Measurements from ENCODE around the gene KCNJ6.

The KCNJ6 gene

GRCh38 chr21:37907076-37907475 lies 9.2 kb downstream of the KCNJ6 start:
- H3K4me3 ChIP-seq (ENCODE audit: low read length): no peak overlapping the region
- DNase-seq (ENCODE audit: low read depth): peak; percentile 12
- TF ChIP-seq CTCF (IDR thresholded peaks at IDR 0.05; ENCODE audit: insufficient read depth, low read depth, low read length, missing control alignments): no peak

- H3K4me3 ChIP-seq (ENCODE audit: low read length): no peak overlapping the region
- TF ChIP-seq CTCF (IDR thresholded peaks at IDR 0.05; ENCODE audit: insufficient read depth, low read depth, low read length, missing control alignments): no peak
- DNase-seq (ENCODE audit: low read depth): no peak
These were observed 11.0 kb downstream of the KCNJ6 start for GRCh38 chr21:37905291-37905690.

- no peak overlapping the region for H3K4me3 ChIP-seq (ENCODE audit: low read length)
- no peak for DNase-seq (ENCODE audit: low read depth)
- no peak for TF ChIP-seq CTCF (IDR thresholded peaks at IDR 0.05; ENCODE audit: insufficient read depth, low read depth, low read length, missing control alignments)
These were observed 11.4 kb downstream of the KCNJ6 start for GRCh38 chr21:37904856-37905255.

- no peak overlapping the region for H3K4me3 ChIP-seq (ENCODE audit: low read length)
- no peak for DNase-seq (ENCODE audit: low read depth)
- TF ChIP-seq CTCF (IDR thresholded peaks at IDR 0.05; ENCODE audit: insufficient read depth, low read depth, low read length, missing control alignments): no peak
These were observed 12.9 kb downstream of the KCNJ6 start for GRCh38 chr21:37903396-37903795.

GRCh38 chr21:37899146-37899545 lies 17.1 kb downstream of the KCNJ6 start:
- no peak for DNase-seq (ENCODE audit: low read depth)
- H3K4me3 ChIP-seq (ENCODE audit: low read length): no peak overlapping the region
- TF ChIP-seq CTCF (IDR thresholded peaks at IDR 0.05; ENCODE audit: insufficient read depth, low read depth, low read length, missing control alignments): no peak

DNA sequence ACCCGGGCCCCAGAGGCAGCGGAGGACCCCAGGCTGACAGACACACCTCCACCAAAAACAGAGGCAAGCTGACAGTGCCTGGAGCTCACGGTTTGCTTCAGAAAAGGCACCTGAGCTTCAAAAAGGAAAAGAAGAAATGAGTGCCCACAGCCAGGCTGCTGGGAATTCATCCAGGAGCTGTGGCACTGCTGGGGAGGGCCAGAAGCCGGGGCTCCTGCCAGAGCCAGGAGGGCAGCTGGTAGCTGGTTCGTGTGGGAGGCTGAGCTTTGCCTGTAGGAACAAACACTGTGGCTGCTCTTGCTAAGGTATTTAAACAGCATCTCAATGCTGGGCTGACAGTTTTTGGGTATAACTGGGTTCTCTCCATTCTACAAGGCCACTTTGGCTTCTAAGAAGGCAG lies 19.5 kb downstream of the KCNJ6 start:
- TF ChIP-seq CTCF (IDR thresholded peaks at IDR 0.05; ENCODE audit: insufficient read depth, low read depth, low read length, missing control alignments): no peak
- DNase-seq (ENCODE audit: low read depth): no peak
- H3K4me3 ChIP-seq (ENCODE audit: low read length): no peak overlapping the region

DNA sequence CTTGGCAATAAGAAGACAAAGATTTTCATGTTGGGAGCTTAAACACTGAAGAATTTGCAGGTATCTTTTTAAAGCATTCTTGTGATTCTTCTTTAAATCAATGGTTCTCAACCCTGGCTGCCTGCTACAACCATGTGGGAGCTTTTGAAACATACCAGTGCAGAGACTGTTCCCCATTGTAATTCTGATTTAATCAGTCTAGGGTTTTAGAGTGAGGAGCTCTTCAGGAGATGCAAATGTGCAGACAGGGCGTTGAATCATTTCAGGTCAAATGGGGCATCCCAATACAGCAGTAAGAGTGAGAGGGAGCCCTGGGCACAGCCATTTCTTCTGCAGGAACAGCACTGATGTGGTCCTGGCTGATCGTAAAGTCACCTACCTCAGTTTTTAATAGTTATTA lies 24.3 kb downstream of the KCNJ6 start:
- no peak overlapping the region for H3K4me3 ChIP-seq (ENCODE audit: low read length)
- no peak for TF ChIP-seq CTCF (IDR thresholded peaks at IDR 0.05; ENCODE audit: insufficient read depth, low read depth, low read length, missing control alignments)
- no peak for DNase-seq (ENCODE audit: low read depth)

Measured in epithelial cell of esophagus (primary cell).